Hematopoietic multipotent progenitor cell treated with erythropoietin and hydrocortisone succinate and interleukin-3 and kit ligand, for 6 days (in vitro differentiated cells): ENCODE measurements around the gene ROPN1.
"Not testable (repeated sequence)": the region's sequence is repeated elsewhere in the genome, so short reads cannot be mapped to it uniquely, and the experiment has no call there.

Source experiments
- DNase-seq: peaks from one replicate; pipeline ENCODE4 v3.0.0-alpha.2; 2015

The ROPN1 gene

GRCh38 chr3:123993818-123994217 is 1.9 kb upstream of the ROPN1 start:
- DNase-seq, result no peak

- no peak for DNase-seq
Observed at GRCh38 chr3:123986427-123986826, 5.5 kb downstream of the ROPN1 start.

GRCh38 chr3:123984957-123985356 is 7.0 kb downstream of the ROPN1 start:
- DNase-seq, result no peak

DNA sequence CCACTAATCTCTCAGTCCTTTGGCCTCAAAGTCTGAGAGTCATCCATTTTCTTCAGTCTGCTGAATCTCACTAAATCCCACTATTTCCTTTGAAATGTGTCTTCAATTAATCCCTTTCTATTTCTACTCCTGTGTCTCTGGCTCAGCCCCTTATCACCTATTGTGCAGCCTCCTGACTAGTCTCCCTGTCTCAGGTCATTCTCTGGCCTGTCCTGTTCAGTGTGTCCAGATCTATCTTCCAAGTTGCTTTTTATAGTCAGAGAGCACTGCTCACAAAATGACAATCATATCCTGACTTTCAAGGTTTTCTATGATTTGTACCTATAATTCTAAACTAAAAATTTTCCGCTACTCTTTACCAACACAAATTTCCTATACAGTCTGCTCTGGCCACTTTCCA is 7.6 kb downstream of the ROPN1 start:
- DNase-seq, result no peak

GRCh38 chr3:123981317-123981716 is 10.6 kb downstream of the ROPN1 start:
- not testable (repeated sequence) for DNase-seq

DNA sequence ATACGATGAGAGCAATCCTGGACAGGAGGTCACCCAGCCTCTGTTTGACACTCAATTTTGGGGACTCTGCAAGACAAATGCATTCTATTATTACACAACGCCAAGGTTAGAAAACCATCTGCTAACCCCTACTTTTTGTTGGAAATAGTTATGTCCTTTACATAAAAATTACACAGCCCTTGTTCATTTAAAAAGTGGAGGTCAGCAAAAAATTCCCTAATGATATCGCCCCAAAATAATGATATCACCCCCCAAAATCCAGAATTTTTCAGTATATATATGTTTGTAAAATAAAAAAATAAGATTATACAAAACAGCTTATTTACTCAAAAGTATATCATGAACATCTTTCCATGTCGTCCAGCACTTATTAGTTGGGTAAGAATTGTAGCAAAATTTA is 11.4 kb downstream of the ROPN1 start:
- no peak for DNase-seq

DNA sequence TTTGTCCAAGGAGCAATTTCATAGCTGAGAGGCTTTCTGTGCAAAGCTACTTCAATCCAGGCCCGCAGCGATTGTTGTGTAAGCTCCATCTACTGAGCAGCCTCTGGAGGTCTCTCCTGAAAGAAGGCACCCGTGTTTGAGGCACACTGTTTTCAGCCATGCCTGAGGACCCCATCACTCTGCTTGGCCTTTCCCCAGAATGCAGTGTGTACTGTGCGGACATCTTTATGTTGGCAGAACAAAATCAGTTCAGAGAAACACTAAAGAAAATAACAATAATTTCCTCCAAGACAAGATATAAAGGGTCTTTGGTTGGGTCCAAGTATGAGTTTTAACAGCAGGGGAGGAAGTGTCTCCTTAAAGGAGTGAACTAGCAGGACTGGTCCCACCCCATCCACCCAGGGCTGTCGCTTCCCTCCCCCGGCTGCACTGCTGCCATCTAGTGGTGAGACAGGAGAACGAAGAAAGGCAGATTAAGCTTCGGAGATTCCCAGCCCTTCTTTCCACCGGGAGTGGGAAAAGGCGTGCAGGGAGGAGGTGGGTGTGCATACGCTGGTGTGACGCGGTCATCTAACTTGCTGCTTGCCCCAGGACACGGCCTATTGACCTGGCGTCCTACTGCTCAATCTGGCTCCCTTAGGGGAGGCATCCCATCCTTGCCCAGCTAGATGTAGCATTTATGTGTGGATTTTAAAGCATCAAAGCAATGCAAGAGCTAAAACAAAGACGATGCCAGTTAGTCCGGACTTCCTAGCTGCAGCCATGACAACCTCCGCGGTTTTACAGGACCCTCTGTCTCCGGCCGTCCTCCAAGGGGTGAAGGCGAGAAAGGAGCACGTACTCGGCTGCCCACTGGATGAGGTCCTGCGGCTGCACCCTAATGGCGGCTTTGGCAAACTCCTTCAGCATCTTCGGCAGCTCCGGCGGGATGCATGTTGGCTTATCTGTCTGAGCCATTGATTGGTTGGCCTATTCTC is 12.1 kb downstream of the ROPN1 start:
- DNase-seq, result not testable (repeated sequence)

- DNase-seq, result not testable (repeated sequence)
Observed at GRCh38 chr3:123976904-123977303, 15.0 kb downstream of the ROPN1 start.

- DNase-seq, result not testable (repeated sequence)
Observed at GRCh38 chr3:123976181-123976898, 15.6 kb downstream of the ROPN1 start.

GRCh38 chr3:123975030-123975429 is 16.9 kb downstream of the ROPN1 start:
- not testable (repeated sequence) for DNase-seq

DNA sequence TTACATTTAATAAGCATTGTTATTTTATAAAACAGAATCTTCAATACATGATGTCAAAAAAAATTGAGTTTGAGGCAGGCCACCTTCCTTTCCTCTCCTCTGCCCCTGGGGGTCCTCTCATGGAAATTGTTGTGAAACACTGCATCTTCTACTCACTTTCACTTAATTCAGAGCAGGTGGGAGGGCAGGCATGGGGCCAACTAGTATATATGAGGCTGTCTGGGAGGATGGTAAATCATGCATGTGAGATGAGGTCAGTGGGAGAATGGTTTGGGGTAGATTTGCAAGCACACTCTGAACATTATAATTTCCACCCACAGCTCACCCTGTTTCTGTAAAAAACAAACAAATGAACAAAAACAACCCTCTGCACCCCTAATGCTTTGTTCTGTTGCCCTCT is 20.5 kb downstream of the ROPN1 start:
- no peak for DNase-seq

DNA sequence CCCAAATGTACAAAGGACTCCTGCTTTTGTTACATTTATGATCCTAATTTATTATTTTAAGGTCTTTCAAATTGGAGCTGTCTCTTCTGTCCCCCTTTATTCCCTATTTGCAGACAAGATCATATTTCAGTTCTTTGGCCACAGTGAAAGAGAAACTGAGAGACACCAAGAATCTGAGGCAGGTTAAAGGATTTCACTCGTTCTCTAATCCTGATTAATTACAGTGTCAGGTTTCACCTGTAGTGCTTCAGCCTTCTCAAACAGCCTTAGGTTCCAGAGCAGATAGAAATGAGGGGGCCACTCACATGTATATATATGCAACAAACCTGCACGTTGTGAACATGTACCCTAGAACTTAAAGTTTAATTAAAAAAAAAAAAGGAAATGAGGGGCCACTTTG is 24.7 kb downstream of the ROPN1 start:
- not testable (repeated sequence) for DNase-seq

GRCh38 chr3:123966799-123967198 is 25.1 kb downstream of the ROPN1 start:
- not testable (repeated sequence) for DNase-seq

GRCh38 chr3:123964793-123965192 is 27.1 kb downstream of the ROPN1 start:
- DNase-seq, result not testable (repeated sequence)

- DNase-seq, result no peak
Observed at GRCh38 chr3:123961508-123961856, 30.4 kb downstream of the ROPN1 start.

DNA sequence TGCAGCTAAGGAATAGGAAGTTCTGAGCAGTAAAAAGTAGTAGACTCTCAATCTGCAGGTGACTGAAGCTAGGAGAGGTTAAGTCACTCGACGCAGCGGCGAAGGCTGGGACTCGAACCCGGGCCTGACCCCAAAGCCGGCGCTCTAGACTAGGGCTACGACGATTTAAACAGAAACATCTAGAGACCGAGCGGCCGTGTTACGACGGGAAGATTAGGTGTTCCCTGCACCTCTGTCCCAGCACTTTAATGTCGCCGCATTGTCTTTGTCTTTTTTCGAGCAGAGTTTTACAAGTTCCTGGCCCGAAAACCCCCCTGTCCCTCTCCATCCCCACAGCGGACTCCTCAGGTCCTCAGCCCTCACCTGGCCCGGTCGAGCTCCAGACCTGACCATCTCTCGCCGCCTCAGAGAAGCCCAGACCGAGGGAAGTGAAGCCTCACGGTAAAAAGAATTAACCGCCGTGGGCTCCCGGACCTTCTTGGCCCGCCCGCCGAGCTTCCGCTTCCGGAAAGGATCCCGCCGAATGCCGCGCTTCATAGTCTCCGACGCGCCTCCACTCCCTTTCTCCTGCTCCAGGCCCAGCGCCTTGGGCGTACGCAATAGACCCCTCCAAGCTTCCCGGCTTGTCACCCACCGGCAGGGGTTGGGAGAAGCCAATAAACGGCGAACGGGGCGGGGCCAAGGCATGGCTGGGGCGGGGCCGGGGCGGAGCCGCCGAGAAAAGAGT is 31.0 kb downstream of the ROPN1 start, which contains the start of gene CCDC14:
Gene CCDC14 (minus strand): TSS at position 449 of the 727 bp plus-strand sequence. CDS start 56 bp downstream, at position 393.
- peak; percentile 98 for DNase-seq

DNA sequence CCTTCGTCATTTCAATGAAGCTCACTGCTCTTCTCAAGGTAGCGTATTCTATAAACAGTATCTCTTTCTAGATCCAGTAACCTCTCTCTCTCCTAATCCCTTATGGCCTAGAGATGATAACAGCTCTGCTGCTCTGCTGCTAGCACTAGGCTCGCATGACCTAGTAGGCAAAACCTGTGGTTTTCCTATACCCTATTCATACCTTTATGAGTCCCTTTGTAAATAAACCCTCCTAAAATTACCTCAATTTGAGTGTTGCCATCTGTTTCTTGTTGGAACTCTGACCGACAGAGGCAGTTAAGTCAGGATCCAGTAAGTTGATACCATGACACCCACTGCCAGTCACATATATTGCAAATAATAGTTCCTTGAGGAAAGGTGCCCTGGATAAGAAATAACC is 38.2 kb downstream of the ROPN1 start:
- DNase-seq, result no peak

DNA sequence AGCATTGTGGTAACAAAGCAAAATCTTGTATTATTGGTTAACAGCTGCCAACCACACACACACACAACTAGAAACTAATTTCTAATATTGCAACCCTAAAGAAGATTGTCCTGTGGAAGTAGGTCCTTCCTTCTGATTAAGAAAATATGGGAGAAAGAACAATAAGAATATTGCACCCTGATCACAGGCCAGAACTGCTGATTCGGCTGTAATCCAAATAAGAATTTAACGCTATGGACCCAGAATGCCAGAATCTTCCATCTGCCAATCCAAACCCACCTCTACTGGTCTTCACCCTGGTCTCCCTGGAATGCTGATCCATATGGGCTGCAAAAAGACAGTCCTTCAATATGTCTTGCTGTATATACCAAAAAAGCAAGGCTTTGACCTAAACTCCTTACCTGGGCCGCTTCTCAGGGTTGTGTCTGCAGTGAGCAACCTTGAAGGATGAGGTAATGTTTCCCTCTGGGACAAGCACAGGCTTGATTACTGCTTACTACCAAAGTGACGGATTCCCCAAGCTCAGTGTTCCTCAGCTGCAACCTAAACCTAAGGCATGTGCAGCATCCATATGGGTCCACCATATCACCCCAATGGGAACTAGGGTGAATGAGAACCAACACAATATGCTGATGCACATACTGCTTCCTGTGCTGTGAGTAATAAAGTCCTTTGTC is 38.9 kb downstream of the ROPN1 start:
- DNase-seq, result no peak

- no peak for DNase-seq
Observed at GRCh38 chr3:123951522-123952447, 40.1 kb downstream of the ROPN1 start.

- DNase-seq, result peak; percentile 33
Observed at GRCh38 chr3:123949641-123950040, 42.3 kb downstream of the ROPN1 start.

DNA sequence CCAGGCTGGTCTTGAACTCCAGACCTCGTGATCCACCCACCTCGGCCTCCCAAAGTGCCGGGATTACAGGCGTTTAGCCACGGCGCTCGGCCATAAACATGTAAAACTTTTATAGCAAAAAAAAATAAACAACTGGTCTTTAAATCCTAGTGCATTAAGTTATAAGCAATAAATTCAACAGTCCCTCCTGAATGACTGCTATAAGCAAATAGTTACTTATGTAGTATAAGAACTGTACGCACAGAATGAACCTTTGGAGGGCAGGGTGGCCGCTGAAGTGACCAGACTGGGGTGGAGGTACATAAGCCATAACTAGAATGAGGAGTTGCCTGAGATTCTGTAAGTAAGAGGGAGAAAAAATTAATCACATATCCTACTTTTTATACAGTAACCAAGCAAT is 43.5 kb downstream of the ROPN1 start:
- no peak for DNase-seq
